OCI-M1 (cell line): ENCODE measurements around the gene NUDT5.
"Not testable (repeated sequence)": the region's sequence is repeated elsewhere in the genome, so short reads cannot be mapped to it uniquely, and the experiment has no call there.

Source experiments
- DNase-seq: peaks from one replicate; lab custom pipeline; 2025; lab: John Stamatoyannopoulos, UW

NUDT5 gene

DNA sequence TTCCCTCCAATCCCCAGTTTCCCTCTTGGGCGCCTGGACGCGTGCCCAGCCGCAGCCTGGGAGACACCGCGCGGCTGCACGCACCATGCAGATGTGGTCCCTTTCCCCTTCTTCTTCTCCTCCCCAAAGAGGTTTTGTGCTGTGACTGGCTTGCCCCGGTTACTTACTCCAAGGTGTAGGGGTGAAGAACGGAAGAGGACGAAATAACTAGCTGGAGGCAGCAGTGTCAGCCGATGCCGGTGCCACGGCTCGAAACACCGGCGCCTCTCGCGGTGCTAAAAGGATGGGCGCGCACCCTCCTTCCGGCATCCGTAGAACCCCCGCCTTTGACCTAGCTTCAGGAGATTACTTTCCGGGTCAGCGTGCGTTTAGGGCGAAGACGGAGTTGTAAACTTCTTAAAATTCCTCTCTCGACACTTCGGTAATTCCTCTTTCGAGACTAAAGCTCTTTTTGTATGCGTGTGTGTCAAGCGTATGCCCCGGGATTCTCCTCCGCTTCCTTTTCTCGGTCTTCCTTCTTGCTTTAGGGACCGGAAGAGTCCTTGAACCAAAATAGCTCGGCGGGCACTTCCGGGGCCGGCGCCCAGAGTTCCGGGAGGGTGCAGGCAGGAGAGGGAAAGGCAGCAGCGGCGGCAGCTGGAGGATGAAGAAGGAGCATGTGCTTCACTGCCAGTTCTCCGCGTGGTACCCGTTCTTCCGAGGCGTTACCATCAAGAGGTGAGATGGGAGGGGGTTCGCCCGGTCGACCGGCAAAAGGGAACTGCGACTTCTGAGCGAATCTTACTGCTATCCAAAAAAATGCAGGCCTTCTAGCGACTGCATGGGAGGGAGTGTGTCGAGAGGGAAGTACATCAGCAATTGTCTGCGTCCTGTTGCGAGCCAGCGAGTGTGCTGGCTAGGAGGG lies at the start of gene NUDT5, which contains the start of gene CDC123:
Gene NUDT5, minus strand, starts transcription at position 289 of the 904 bp plus-strand sequence. CDS start 9,600 bp downstream, outside the sequence.
Gene CDC123, plus strand, starts transcription at position 586 of the 904 bp plus-strand sequence. Its CDS starts 58 bp downstream, at position 644.
- DNase-seq: peak; percentile 98

DNA sequence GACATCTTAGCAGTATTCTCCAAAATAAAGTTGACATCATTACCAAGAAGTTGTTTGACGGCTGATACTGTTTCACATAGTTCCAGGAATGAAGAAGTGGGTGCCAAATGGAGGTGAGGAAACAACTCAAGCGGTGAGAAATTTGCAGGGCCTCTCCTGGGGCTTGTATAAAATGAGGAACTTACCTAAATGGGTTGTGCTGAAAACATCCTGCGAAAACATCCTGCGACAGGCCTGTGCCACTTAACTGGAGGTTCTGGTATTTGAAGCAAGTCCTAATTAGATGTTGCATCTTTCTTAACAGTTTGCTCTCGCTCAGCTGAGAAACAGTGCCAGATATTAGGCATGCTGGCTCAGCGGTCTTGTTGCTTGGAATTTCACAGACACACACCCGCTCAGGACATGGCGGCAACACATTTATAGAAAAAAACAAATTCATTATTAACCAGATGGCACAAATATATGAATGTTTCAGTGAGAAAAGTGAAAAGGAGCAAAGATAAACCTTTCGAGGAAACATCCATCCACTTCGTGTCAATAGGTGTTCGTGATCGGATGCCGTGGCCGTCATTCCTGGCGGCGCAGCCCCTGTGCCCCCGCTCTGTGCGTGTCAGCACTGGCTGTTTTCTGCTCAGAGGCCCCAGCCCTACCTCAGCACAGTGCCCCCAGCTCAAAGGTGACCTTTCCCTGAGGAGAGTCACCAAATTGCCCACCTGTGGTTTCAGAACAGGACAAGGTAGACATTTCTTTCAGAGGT lies 48.4 kb upstream of the NUDT5 start:
- DNase-seq: no peak

DNA sequence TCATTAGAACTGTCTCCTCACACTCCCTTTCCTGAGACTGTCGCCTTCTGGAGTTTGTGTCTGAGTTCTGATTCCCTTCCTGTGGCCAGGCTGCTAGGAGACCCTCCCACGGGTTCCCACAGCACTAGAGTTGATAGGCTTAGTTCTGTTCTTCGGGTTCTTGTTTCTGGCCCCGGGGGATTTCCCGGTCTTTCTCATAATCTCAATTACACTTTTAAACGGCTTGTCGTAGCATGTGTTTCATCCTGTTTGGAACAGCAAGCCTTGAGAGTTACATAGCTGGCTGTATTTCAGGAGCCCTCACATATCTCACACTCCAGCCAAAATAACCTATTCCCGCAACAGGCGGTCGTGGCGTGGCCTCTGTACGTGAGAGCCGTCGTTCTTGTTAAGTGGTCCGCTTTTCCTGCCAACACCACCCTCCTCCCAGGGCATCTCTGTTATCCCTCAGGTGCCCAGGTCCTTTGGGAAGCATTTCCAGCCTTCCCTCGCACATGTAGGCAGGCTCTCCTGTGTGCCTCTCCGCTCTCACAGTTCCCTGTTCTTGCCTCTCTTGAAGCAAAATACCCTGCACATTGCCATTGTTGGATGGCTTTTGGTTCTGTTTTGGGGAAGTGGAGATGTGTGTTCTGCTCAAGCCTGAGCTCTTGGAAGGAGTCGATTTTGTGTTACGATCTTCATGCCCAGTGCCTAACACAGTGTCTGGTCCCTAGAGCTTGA lies 46.3 kb upstream of the NUDT5 start:
- no peak for DNase-seq

DNA sequence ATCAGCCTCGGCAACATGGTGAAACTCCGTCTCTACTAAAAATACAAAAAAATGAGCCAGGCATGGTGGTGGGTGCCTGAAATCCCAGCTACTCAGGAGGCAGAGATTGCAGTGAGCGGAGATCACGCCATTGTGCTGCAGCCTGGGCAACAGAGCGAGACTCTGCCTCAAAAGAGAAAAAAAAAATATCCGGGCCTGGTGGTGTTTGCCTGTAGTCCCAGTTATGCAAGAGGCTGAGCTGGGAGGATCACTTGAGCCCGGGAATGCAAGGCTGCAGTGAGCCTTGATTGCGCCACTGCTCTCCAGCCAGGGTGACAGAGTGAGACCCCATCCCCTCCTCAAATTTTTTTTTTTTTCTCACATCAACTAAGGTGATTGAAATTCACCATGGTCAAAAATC lies 43.1 kb upstream of the NUDT5 start:
- no peak for DNase-seq

DNA sequence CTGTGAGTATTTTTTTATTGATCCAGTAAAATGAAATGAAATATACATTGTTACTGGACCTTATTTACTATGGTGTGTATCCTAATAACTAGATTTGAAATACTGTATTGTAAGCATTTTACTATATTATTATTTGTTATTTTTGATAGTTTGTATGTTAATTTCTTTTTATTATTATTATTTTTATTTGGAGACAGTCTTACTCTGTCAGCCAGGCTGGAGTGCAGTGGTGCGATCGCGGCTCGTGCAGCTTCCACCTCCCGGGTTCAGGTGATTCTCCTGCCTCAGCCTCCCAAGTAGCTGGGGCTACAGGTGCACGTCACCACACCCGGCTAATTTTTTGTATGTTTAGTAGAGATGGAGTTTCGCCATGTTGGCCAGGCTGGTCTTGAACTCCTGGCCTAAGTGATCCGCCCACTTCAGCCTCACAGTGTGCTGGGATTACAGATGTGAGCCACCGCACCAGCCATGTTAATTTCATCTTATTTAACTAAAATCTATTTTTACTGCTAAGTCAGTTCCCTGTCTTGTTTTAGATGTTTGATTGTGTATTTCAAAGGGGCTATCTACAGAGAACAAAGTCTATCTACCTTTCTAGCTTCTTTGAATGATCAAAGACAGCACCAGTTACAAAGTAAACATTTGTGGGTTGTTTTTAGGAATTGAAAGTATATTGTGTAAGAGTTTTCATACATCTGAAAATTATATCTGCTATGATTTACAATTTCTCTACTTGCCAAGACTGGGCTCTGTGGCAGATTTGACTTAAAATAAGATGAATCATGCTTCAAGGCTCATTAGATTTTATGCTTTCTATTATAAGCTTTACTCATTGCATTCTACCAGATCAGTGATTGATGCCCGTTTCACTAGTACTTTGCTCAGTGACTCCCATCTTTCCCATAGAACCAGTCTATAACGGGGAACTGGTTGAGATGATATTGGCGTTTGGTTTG lies 41.9 kb upstream of the NUDT5 start:
- no peak for DNase-seq

DNA sequence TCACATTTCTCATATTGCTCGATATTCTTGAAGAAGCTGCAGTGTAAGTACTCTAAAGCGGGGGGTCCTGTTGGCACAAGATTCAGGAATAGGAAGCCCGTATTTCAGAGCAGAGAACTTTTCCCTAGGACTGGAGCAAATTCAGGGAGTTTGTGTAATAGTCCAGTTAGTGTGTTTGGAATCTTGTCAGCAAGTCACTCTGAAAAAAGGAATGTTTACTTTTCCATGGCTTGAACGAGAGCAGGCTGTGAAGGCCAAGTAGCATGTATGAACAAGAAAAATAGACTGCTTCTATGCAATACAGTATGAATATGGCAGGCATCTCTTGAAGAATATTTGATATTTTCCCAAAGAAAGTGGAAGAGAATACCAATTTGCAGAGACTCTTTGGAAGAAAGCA lies 40.1 kb upstream of the NUDT5 start:
- no peak for DNase-seq

DNA sequence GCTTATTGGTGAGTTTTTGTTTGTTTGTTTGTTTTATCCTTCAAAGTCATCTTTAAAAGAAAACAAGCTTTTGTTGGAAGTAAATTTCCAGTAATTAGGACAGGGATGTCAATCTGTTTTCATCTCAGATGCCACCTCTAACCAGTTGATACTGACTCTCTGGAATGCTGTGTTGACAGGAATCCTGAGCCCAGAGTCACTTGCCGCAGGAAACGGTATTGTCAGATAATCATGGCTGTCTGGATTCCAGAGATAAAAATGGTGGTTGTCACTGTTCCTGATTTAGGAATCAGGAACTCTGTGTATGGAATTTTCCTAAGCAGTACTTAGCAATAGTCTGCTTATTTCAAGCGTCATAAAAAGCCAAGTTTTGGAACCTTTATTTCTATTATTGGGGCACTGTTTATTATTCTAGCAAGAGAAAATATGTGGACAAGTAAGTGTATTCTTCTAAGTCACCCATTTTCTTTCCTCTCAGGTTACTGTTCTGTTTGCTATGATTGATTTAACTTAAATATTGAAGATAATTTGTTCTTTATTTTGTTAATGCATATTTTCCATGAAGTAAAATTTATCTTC lies 39.5 kb upstream of the NUDT5 start:
- DNase-seq: no peak

DNA sequence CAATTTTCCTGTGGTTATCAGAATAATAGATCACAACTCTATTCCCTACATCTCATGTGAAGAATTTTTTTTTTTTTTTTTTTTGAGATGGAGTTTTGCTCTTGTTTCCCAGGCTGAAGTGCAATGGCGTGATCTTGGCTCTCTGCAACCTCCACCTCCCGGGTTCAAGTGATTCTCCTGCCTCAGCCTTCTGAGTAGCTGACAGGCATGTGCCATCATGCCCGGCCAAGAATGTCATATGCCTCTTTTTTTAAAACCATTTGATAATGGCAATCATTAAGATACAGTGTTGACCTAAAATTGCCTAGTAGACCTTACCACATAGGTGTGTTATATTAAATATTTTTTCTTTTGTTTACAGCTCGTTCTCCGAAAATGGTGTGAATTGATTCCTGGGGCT lies 39.0 kb upstream of the NUDT5 start:
- not testable (repeated sequence) for DNase-seq

DNA sequence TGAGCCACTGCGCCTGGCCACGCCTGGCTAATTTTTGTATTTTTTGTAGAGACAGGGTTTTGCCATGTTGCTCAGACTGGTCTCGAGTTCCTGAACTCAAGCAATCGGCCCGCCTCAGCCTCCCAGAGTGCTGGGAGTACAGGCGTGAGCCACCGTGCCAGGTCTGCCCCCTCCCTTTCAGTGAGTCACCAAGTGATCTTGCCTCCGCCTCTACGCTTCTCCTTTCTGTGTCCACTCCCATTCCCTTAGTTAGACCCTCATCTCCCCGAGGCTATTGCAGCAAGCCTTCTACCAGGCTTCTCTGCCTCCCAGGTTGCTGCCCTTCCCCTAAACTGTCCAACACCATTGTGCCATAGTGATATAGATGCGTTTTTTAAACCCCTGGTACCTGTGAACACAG lies 33.2 kb upstream of the NUDT5 start:
- no peak for DNase-seq

DNA sequence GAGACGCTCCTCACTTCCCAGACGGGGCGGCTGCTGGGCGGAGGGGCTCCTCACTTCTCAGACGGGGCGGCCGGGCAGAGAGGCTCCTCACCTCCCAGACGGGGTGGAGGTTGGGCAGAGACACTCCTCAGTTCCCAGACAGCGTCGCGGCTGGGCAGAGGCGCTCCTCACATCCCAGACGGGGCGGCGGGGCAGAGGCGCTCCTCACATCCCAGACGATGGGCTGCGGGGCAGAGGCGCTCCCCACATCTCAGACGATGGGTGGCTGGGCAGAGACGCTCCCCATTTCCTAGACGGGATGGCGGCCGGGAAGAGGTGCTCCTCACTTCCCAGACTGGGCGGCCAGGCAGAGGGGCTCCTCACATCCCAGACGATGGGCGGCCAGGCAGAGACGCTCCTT lies 30.7 kb upstream of the NUDT5 start:
- DNase-seq: not testable (repeated sequence)

DNA sequence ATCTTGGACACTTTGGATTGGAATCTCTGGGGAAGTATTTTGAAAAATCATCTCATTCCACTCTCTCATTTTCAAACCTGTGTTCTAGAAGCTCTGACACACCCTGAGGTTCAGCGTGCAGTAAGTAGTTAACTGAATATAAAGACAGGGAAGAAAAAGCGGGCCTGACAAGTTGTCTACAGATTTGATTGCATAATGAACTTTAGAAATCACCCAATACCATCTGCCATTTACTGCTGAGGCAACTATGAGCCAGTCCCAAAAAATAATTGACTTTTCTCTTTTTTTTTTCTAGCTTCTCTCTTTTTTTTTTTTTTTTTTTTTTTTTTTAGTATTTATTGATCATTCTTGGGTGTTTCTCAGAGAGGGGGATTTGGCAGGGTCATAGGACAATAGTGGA lies 29.8 kb upstream of the NUDT5 start:
- no peak for DNase-seq

DNA sequence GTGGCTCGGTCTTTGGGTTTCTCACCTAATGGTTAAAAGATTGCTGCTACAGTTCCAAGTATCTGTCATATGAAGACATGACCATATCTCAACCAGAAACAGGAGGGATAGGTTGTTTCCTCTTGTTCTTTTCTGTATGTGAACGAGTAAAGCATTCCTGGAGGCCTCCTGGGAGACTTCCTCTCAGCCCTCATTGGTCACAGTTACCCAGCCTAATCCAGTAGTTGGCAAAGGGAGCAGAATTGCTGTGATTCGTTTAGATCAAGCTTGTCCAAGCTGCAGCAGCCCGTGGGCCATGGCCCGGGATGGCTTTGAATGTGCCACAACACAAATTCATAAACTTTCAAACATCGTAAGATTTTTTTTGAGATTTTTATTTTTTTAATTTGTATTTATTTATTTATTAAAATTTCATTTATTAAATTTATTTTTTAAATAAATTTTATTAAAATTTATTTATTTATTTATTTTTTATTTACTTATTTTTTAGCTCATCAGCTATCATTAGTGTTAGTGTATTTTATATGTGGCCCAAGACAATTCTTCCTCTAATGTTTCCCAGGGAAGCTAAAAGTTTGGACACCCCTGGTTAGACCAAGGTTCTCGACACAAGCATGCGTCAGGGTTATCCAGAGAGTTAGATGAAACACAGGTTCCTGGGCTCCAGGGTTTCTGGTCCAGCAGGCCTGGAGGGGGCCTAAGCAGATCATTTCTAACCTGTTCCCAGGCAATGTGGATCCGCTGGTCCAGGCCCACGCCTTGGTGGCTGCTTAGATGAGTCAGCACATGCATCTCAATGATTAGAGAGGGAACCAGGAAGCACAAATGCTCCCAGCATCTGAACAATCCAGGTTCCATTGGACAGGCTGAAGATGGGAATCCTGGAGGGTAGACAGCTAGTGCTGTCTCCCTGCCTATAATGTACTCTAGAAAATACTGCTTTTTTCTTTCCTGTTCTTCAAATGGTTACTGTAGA lies 25.9 kb upstream of the NUDT5 start:
- peak; percentile 10 for DNase-seq

DNA sequence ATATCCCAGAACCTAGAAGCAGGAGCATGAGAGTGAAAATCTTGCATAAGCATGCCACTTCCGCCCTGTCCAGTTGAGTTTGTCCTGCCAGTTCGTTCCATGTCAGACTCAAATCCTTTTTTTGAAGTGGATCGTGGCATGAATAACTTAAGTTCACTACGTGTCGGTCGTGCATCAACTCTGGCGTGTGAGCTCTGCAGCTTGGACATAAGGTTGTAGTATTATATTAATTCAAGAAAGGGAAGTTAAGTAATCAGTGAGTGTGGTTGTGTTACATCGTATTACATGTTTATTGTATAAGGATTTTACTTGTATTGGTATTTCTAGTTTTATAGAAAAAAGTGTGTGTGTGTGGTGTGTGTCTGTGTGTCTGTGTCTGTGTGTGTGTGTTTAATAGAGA lies 23.3 kb upstream of the NUDT5 start:
- no peak for DNase-seq

DNA sequence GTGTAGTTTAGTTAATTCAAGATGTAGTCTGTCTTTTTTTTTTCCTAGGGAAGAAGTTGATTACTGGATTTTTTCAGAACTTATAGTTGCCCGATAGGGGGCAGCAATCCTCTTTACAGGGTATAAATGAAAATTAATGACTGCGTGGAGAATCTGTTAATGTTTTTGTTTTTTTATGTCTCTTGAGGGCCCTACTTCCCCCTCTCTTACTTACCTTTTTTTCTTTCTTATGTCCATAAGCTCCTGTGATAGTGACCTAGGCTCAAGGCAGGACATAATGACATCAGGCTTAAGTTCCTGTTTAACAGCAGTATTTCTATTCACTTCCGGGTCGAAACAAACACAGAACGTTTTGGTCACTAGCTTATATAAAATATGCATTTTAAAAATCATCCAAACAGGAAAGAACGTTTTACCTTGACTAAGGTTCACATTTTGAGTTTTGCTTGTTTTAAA lies 19.1 kb upstream of the NUDT5 start:
- DNase-seq: peak; percentile 80

DNA sequence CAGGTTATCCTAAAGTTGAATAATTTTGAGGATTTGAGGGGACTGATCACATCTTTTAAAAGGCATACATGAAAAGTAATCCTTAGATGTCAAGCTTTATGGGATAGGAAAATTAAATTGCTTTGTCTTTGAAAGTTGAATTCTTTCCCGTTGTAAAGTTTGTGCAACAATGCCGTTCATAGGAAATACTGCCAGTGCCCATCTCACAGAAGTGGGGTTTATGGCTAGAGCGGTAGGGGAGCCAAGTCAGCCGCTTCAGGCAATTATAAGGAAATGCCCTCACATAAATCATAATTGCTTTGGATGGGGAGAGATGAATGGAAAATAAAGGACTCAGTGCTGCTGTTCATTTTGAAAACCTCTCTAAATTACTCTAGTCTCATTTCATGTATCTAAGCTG lies 18.4 kb upstream of the NUDT5 start:
- DNase-seq: no peak

DNA sequence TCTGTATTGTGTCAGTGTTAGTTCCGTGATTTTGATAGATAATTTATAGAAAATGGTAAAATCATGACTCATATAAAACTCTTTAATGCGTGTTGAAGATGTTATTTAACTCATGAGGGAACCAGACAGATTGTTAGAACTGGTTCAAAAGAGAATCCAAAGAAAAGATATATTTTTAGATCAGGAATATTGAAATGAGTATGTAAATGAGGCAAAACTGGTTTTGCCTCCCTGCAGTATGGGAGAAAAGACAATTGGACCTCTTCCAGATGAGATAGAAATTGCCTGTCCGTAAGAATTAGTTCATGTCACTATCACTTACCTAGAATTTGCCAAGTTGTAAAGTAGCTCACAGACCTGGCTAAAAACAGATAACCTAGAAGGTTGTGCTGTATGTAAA lies 17.9 kb upstream of the NUDT5 start:
- no peak for DNase-seq

DNA sequence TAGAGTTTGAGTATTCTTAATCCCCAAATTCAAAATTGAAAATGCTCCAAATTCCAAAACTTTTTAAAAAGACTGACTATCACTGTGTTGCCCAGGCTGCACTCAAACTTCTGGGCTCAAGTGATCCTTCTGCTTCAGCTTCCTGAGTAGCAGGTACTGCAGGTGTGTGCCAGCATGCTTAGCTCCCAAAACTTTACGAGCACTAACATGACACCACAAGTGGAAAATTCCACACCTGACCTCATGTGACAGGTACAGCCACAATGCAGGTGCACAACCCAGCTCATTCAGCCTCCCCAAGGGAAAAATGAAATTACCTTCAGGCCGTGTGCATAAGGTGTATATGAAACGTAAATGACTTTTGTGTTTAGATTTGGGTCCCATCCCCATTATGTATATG lies 16.8 kb upstream of the NUDT5 start:
- DNase-seq: no peak

DNA sequence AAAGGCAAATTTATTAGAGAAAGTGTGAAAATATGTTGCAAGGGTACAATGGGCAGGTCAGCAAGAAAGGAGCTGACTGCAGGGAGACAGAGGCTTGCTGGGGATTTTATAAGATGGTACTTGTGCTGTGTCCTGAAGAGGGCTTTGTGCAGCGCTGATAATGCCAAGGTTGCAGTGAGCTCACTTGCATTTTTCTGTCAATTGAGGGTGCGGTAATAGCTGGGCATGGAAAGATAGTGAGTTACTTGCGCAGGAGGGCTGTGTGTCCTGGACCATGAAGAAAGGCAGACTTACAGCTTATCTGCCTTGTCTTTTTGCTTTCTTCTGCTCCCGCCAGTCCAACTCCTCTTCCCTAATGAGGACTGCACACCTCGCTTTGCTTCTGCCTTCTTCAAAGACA lies 12.8 kb upstream of the NUDT5 start:
- no peak for DNase-seq

DNA sequence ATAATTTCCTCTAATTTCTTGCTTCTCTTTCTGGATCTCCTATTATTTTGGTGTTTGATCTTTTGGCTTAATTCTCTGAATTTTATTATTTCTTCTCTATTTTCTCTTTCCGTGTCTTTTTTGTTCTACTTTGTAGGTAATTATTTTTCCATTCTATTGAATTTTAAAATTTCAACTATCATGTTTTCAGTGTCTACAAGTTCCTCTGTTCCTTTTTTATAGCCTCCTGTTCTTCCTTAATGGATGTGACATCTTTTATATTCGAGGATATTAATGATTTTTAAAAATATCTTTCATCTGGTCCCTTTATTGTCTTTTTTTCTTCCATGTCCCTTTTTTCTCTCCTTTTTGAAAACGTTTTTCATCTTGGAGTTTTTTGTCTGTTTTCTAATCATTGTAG lies 11.4 kb upstream of the NUDT5 start:
- DNase-seq: no peak

DNA sequence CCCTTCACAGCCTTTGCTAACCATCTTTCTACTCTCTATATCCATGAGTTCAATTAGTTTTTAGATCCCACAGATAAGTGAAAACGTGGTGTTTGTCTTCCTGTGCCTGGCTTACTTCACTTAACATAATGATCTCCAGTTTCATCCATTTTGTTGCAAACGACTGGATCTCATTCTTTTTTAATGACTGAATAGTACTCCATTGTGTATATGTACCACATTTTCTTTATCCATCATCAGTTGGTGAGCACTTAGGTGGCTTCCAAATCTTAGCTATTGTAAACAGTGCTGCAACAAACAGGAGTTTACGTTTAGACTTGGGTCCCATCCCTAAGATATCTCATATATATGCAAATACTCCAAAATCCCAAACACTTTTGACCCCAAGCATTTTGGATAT lies 9.4 kb upstream of the NUDT5 start:
- no peak for DNase-seq
